Ecto neural progenitor cell (in vitro differentiated cells): Measurements from ENCODE around the gene ANKFY1.
"Not testable (repeated sequence)": the region's sequence is repeated elsewhere in the genome, so short reads cannot be mapped to it uniquely, and the experiment has no call there.

Source experiments
- DNase-seq: peaks from one replicate; pipeline ENCODE4 v3.0.0-alpha.2; 2018; ENCODE audit warnings: low spot score

The ANKFY1 gene

DNA sequence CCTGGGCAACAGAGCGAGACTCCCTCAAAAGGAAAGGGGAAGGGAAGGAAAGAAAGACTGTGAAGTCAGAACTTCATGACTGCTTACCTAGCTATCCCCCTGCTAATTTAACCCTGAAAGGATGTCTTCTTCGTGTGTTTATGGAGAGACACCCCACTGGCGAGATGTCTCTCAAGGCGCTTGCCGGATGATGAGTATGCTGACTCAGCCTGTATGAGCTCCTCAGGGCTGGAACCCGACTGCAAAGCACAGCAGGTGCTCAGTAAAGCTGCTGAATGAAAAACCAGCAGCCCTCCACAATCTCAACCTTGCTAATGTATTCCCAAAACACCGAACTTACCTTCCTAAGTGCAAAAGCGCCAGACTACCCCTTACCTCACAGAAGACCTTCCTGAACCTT is 2.3 kb downstream of the ANKFY1 start:
- no peak for DNase-seq

DNA sequence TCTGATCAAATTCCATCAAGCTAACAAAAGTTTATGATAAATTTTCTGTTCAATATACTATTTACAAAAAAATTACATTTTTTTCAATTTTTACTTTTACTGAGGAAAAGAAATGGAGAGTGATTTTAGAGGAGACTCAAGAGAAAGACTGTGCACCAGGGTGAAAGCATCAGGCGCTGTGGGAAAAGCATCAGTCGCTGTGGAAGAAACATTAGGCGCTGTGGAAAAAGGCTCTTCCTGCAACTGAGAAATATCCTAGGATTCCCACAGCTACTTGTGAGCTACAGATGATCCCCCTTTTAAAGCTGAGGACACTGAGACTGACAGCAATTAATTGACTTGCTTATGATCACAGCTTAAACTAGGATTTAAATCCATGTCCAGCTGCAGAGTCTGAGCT is 4.9 kb downstream of the ANKFY1 start:
- DNase-seq: no peak

DNA sequence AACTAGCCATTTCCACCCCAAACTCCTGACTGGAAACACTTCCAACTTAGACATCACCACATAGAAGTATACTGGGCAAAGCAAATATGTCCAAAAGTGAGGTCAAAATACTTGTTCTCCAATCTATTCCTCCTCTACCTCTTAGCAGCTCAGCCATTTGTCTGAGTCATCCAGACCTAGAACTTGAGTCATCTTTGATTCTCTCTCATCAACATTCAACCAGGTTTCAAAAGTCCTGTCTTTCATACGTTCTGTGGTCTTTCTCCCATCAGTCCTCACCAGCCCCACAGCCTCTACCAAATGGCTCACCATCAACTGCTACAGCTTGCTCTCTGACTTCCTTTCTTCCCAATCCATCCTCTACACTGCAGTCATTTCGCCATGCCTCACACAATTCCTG is 6.8 kb downstream of the ANKFY1 start:
- DNase-seq: no peak

DNA sequence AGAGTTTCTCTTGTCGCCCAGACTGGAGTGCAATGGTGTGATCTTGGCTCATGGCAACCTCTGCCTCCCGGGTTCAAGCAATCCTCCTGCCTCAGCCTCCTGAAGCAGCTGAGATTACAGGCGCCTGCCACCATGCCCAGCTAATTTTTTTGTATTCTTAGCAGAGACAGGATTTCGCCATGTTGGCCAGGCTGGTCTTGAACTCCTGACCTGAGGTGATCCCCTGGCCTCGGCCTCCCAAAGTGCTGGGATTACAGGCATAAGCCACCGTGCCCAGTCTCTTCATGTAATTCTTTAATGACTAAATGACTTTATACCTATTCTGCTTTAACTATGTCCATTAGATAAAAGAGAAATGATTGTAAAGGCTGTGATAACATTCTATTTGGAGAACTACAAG is 8.5 kb downstream of the ANKFY1 start:
- not testable (repeated sequence) for DNase-seq

DNA sequence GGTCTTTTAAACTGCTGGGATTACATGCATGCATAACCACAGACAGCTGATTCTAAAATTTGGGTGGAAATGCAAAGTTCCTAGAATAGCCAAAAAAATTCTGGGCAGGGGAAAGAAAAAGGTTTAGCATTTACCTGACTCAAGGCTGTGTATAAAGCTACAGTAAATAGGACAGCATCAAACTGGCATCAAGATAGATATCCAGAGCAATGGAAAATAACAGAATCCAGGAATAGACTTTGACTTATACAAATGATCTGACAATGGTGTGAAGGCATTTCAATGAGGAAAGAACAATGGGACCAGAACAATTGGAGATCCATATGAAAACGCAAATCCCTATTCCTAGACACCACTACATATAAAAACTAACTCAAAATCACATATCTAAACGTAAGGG is 12.9 kb downstream of the ANKFY1 start:
- no peak for DNase-seq

DNA sequence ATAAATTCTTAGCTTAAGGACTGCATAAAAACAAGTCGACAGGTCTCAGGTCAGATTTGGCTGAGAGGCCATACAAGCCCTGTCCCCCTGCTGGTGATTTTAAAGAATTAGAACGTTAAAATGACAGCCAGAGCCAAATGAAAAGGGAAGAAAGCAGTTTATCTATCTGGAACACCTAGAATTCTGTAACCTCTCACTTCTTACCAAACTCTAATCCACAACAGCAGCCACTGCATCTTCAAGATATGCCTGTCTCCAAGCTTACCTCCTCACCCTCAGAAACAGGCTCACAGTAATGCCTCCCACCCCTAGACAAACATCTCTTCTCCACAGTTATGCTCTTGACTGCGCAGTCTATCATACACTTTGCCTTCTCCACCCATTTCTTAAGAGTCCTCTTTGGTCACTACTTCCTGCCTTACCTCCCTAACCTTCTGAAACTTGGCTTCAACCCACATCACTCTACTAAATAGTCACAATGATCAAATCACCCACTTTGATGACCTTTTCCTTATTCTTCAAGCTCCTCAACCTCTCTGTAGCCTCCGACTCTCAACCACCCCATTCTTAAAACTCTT is 14.2 kb downstream of the ANKFY1 start:
- DNase-seq: no peak

DNA sequence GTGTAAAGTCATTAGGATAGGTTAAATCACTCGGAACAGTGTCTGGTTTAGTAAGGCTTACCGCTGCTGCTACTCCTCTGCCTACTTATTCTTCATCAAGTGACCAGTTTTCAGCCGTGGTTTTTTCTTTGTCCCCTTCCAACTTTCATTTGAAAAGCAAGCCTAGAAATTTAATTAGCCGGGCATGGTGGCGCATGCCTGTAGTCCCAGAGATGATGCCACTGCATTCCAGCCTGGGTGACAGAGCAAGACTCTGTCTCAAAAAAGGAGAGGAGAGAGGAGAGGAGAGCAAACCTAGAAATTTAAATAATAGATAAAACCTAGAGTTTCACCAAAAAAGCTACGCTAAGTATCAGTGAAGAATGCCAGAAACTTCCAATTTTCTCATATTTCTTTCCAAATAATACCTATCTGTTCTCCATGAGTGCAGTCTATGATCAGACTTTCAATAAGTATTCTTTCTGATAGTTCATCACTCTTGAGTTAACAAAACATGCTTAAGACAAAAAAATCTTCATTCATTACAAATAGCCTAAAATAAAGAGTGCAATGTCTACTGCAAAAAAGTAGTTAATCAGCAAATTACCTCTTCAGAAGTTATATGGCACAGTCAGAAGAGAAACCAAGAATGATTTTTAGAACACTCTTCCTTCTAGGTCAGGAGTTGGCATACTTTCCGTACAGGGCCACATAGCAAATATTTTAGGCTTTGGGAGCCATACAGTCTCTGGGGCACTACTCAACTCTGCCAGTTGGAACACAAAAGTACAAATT is 15.1 kb downstream of the ANKFY1 start:
- DNase-seq: no peak

DNA sequence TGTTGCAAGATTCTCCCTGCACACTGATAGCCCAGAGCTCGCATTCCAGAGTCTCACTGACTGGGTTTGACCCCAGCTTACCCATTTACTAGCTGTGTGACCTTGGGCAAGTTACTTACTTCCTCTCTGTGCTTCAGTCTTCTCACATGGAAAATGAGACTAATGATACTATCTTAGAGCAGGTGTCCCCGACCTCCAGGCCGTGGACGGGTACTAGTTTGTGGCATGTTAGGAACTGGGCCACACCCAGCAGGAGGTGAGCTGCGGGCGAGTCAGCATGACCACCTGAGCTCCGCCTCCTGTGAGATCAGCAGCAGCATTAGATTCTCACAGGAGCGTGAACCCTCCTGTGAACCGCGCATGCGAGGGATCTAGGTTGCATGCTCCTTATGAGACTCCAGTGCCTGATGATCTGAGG is 15.8 kb downstream of the ANKFY1 start:
- DNase-seq: no peak

DNA sequence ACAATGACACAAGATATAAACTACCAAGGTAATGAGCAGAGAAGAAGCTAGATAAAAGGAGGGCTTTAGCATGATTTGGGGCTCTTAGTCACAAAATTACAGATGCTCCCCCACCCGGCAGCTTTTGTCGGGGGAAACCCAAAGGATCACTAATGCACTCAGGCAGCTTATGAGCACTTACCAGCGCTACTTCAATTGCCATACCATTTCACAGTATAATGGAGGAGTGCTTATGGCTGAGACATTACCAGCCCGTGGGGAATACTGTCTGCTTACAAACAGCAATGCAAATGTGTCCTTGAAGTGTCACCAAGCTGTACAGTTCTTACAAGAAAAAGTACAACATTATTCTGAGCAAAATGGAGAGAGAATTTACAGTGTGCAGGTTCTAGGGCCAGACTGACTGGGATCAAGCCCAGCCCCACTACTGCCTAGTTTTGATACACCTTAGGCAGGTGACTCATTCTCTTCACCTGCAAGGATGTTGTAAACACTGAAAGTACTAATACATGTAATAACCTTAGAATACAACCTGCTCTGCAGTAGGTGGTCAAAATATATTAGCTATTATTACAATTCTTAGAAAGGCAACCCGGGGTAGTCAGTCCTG is 16.3 kb downstream of the ANKFY1 start:
- DNase-seq: no peak

DNA sequence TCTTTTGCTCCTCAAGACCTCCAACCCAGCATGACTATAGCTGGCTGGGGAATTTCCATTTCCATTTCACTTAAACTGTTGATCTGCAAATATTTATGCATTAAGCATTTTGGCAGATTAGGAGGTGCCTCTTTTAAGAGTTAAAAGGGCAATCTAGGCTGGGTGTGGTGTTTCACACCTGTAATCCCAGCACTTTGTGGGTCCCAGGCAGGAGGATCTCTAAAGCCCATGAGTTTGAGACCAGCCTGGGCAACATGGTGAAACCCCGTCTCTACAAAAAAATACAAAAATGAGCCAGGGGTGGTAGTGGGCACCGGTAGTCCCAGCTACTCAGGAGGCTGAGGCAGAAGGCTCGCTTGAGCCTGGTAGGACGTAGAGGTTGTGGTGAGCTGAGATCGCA is 17.1 kb downstream of the ANKFY1 start:
- DNase-seq: no peak

DNA sequence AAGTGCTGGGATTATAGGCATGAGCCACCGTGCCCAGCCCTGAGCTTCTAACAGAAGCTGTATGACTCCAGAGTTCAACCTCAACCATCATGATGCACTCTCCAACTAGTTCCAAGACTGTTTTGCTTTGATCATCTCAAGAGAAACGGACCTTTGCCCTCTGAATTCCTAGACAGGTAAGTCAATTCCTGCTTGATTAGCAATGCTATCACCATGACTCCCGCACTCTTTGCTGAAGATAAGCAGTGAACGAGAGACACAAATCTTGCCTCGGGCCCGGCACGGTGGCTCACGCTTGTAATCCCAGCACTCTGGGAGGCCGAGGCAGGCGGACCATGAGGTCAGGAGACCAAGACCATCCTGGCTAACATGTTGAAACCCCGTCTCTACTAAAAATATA is 22.2 kb downstream of the ANKFY1 start:
- DNase-seq: no peak

DNA sequence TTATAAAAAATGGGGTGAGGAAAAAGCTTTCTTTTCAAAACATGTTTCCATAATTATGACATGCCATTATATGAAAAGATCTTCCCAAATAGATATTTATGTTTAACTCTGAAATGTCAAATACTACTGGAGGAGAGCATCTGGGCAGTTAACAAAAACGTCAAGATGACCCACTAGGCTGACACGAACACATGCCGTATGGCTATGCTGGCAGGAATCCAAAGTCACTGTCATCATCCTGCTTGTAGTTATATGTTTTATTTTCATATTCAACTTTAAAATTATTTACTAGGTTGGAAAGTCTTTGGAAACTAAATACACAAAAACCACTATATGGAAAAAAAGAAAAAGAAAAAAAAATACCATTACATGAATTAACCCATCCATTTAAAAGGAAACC is 27.3 kb downstream of the ANKFY1 start:
- no peak for DNase-seq

DNA sequence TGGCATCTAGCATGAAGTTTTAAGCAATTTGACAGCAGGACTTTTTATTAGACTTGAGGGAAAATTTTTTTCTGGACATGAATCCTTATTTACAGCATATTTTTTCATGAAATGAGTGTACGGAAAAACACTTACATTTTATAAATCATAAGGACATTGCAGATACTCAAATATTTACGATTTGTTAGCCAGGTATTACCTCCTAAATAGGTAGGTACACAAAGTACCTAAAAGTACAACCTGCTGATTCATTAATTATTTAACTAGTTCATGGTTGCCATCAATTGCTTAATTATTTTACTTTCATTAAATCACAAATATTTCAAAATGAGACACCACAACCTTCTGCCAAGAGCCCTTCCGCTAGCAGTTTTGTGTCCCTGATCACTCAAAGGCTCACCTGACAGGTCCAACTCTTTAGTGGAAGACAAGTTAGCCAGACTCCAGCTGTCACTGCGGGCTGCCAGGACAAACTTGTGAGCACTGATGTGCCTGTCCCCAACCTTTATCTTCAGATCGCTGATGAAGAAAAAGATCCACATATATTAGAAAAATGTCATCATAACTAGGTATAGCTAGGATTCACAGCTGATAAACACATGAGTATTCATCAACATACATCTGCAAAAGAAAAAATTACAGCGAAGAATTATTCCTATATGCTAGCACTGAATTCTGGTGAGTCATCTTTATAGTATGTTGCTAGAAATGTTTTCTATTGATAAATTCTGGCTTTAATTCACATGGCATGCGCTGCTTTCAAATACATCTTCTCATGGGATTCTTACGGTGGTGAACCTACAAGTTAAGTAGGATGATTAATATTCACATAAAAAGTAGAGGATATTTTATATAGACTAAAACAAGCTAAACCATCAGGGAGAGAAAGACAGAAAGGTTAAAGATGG is 28.2 kb downstream of the ANKFY1 start:
- no peak for DNase-seq

DNA sequence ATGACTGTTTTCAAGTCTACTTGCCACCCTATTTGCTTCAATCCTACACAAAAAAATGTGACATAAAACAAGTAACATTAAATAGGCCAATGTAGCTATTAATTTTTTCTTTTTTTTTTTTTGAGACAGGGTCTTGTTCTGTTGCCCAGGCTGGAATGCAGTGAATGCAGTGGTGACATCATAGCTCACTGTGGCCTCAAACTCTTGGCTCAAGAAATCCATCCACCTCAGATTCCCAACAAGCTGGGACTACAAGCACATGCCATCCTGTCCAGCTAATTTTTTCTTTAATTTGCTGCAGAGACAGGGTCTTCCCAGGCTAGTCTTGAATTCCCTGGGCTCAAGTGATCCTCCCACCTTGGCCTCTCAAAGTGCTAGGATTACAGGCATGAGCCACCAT is 29.4 kb downstream of the ANKFY1 start:
- DNase-seq: no peak

DNA sequence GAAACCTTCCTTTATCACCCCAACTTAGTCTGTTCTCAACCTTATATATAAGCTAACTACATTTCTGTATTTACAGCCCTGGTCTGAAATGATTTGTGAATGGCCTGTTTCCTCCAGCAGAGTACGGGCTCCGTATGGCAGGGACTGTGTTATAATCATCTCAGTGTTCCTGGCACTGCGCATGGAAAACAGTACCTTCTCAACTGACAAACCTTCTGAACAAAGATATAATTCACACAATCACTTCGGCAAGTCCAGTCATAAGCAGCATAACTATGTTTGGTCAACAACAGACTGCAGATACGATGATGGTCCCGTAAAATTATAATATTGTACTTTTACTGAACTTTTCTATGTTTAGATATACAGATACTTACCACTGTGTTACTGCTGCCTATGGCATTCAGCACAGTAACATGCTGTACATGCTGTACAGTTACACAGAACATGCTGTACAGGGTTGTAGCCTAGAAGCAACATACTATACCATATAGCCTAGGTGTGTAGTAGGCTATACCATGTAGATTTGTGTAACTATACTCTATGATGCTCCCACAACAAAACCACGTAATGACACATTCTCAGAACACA is 30.0 kb downstream of the ANKFY1 start:
- no peak for DNase-seq

DNA sequence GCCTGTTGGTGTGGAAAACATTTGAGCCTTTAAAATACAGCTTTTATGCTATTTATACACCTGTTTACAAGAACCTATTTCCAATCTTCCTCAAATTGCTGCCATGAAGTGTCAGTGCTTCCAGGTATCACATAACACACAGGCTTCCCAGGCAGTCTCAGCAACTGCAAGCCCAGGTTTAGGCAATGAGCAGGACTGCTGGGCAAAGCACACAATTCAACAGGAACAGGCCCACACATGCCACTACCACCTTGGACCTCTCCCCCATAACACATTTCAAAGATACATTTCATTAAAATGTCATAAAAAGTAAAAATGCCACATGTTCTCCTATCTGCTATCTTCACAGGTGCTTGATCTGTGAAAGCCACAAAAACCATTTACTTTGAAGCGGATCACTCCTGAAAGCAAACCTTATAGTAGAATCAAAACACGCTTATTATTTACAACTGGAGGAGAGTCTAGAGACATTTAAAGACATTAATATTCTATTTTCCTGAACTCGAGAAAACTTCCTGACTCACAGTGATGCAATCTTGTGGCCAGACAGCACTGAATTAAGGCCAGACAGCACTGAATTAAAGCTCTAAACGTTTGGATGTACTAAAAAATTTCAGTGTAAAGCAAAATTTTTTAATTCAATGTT is 31.5 kb downstream of the ANKFY1 start:
- no peak for DNase-seq

DNA sequence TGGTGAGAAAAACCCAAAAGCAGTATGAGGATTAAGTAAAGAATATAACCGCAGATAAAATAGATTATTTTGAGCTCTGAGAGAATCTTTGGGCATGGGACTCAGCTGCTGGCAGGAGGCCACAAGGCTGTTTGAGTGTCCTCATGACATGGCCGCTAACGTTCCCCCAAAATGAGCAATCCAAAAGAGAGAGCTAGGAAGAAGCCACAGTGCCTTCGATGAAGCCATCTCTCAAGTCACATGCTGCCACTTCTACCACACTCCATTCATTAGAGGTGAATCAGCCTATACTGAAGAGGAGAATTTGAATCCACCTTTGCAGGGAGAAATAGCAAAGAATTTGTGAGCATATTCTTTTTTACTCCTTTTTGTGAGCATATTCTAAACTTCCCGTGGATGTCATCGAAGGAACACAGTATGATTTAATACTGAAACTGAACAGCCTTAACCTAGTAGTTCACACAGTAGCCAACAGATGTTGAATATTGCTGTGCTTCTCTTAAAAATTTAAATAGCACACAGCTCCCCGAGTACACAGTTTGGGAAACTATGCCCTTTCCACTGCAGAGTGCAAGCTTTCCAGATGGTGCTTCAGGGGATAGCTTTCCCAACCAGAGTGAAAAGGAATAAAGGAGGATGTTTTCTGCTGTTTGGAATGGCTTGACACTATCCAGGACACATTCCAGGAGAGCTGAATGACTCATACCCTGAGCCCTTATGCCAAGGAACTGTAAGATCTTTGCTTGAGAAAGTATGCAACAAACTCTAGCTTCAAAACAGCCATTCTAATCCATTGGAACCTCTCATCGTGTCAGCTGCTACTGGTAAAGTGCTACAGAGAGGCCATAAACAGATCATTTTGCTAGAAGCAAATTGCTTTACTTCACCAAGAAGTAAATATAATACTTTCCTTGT is 33.9 kb downstream of the ANKFY1 start:
- DNase-seq: no peak

DNA sequence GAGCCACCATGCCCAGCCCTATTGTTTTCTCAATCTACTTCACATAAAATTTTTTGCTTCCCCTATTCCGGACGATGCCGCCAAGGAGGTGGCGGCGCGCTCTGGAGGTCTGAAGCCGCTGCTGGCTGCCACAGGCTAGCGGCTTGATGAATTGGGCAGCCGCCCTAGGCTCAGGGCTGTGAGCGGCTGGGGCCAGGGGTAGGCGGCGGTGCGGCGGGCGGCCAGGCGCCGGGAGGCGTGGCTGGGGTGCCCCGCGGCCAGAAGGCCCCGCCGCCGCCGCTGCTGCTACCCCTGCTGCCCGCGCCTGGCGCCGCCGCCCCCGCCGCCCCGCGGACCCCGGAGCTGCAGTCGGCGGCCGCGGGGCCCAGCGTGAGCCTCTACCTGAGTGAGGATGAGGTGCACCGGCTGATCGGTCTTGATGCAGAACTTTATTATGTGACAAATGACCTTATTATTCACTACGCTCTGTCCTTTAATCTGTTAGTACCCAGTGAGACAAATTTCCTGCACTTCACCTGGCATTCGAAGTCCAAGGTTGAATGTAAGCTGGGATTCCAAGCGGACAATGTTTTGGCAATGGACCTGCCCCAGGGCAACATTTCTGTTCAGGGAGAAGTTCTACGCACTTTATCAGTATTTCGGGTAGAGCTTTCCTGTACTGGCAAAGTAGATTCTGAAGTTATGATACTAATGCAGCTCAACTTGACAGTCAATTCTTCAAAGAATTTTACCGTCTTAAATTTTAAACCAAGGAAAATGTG is 41.7 kb downstream of the ANKFY1 start:
- no peak for DNase-seq

DNA sequence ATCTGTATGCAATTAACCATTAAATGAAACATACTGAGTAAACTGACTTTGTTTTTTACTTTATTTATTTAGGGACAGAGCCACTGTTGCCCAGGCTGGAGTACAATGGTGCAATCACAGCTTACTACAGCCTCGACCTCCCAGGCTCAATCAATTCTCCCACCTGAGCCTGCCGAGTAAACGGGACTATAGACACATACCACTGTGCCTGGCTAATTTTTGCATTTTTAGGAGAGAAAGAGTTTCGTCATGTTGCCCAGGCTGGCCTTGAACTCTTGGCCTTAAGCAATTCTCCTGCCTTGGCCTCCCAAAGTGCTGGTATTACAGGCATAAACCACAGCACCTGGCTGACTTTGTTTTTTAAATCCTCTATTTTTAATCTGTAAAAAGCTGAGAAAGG is 42.6 kb downstream of the ANKFY1 start:
- DNase-seq: no peak

DNA sequence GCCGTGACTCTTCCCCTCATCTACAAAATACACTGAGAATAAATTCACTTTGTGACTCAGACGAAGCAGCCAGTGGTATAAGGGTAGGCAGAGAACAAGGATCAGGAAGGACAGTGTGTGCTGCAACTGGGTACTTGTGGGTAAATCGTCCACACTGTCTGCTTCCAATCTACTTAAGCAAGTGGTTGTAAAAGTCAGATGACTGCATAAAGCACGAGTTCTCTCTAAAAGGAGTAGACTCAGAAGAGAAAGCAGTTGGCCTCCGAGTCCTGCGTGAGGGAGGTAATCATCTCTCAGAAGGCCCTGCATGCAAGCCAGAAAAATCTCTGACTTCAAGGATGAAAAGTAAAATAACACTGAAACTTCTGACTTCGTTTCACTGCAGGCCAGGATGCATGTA is 43.1 kb downstream of the ANKFY1 start:
- DNase-seq: no peak
